SK-N-SH treated with all-trans-retinoic acid at 6 μM for 48 hours (cell line): ENCODE results near the gene MYL6.

Source experiments
- ATAC-seq: fragments of 200-7000 bp; cut with Tn5 transposase; 3 replicates; pipeline ENCODE4 v1.9.1; 2020; ENCODE audit warnings: mild to moderate bottlenecking, moderate library complexity
- ARNTL ChIP-seq: fragments of 450-650 bp; formaldehyde crosslinking; IDR thresholded peaks from 2 replicates; pipeline ENCODE4 v1.5.0; 2020; ENCODE audit warnings: low read depth, mild to moderate bottlenecking, moderate library complexity, borderline replicate concordance
- BACH2 ChIP-seq: fragments of 250-450 bp; sonication (Bioruptor Pico); IDR thresholded peaks from 2 replicates; pipeline ENCODE4 v1.9.0; 2021; ENCODE audit warnings: mild to moderate bottlenecking, borderline replicate concordance
- CSDC2 ChIP-seq: fragments of 250-450 bp; sonication (Bioruptor Pico); IDR thresholded peaks from 2 replicates; pipeline ENCODE4 v1.5.0; 2020; ENCODE audit warnings: mild to moderate bottlenecking, moderate library complexity
- ESRRG ChIP-seq: fragments of 250-450 bp; sonication (Bioruptor Pico); IDR thresholded peaks from 2 replicates; pipeline ENCODE4 v1.6.1; 2021; ENCODE audit warnings: mild to moderate bottlenecking
- ISL1 ChIP-seq: fragments of 250-450 bp; sonication (Bioruptor Pico); IDR thresholded peaks from 2 replicates; pipeline ENCODE4 v2.1.2; 2022; ENCODE audit warnings: mild to moderate bottlenecking, moderate library complexity
- OSR1 ChIP-seq: fragments of 250-450 bp; sonication (Bioruptor Pico); IDR thresholded peaks from 2 replicates; pipeline ENCODE4 v1.8.0; 2022; ENCODE audit warnings: moderate library complexity, mild to moderate bottlenecking, inconsistent platforms
- PATZ1 ChIP-seq: fragments of 250-450 bp; sonication (Bioruptor Pico); IDR thresholded peaks from 2 replicates; pipeline ENCODE4 v1.8.0; 2020; ENCODE audit warnings: mild to moderate bottlenecking, moderate library complexity, borderline replicate concordance
- PPARA ChIP-seq: fragments of 250-450 bp; sonication (Bioruptor Pico); IDR thresholded peaks from 2 replicates; pipeline ENCODE4 v1.5.0; 2020; ENCODE audit warnings: mild to moderate bottlenecking, borderline replicate concordance
- RARB ChIP-seq: fragments of 250-450 bp; sonication (Bioruptor Pico); IDR thresholded peaks from 2 replicates; pipeline ENCODE4 v1.8.0; 2021; ENCODE audit warnings: mild to moderate bottlenecking, moderate library complexity
- SNAI2 ChIP-seq: fragments of 250-450 bp; sonication (Bioruptor Pico); IDR thresholded peaks from 2 replicates; pipeline ENCODE4 v1.5.0; 2020; ENCODE audit warnings: mild to moderate bottlenecking, moderate library complexity
- TCF4 ChIP-seq: fragments of 250-450 bp; sonication (Bioruptor Pico); IDR thresholded peaks from 2 replicates; pipeline ENCODE4 v1.8.0; 2021; ENCODE audit warnings: mild to moderate bottlenecking, moderate library complexity, borderline replicate concordance
- TSHZ2 ChIP-seq: fragments of 250-450 bp; sonication (Bioruptor Pico); IDR thresholded peaks from 2 replicates; pipeline ENCODE4 v1.5.0; 2020; ENCODE audit warnings: mild to moderate bottlenecking, moderate library complexity
- ZC3H10 ChIP-seq: fragments of 250-450 bp; sonication (Bioruptor Pico); IDR thresholded peaks from 2 replicates; pipeline ENCODE4 v1.5.1; 2021; ENCODE audit warnings: mild to moderate bottlenecking, moderate library complexity
- ZFP3 ChIP-seq: fragments of 250-450 bp; sonication (Bioruptor Pico); IDR thresholded peaks from 2 replicates; pipeline ENCODE4 v1.5.0; 2020; ENCODE audit warnings: mild to moderate bottlenecking, moderate library complexity
- ZFP30 ChIP-seq: fragments of 450-650 bp; formaldehyde crosslinking; IDR thresholded peaks from 2 replicates; pipeline ENCODE4 v1.5.0; 2022; ENCODE audit warnings: mild to moderate bottlenecking, moderate library complexity
- ZNF565 ChIP-seq: fragments of 450-650 bp; formaldehyde crosslinking; conservative IDR thresholded peaks from 2 replicates; pipeline ENCODE4 v1.5.0; 2020; ENCODE audit warnings: low read depth, mild to moderate bottlenecking, moderate library complexity
- ZNF70 ChIP-seq: fragments of 450-650 bp; formaldehyde crosslinking; IDR thresholded peaks from 2 replicates; pipeline ENCODE4 v1.5.0; 2020; ENCODE audit warnings: mild to moderate bottlenecking, moderate library complexity
- TF ChIP-seq, protein P1 (sequence below): fragments of 250-450 bp; sonication (Bioruptor Pico); IDR thresholded peaks from 2 replicates; pipeline ENCODE4 v1.8.0; 2021; ENCODE audit warnings: low read depth, mild to moderate bottlenecking, moderate library complexity, borderline replicate concordance
- TF ChIP-seq, protein P2 (sequence below): fragments of 250-450 bp; sonication (Bioruptor Pico); IDR thresholded peaks from 2 replicates; pipeline ENCODE4 v1.5.1; 2020; ENCODE audit warnings: low read depth, mild to moderate bottlenecking, moderate library complexity

MYL6 gene

GRCh38 chr12:56119361-56119796, 38.8 kb upstream of the MYL6 start:
- peak; percentile 49 for ATAC-seq
- no peak for TF ChIP-seq SNAI2 (CRISPR knock-in tag)
- TF ChIP-seq ZNF565 (CRISPR knock-in tag) = no peak
- no peak for TF ChIP-seq OSR1 (CRISPR knock-in tag)
- TF ChIP-seq, protein P1, sequence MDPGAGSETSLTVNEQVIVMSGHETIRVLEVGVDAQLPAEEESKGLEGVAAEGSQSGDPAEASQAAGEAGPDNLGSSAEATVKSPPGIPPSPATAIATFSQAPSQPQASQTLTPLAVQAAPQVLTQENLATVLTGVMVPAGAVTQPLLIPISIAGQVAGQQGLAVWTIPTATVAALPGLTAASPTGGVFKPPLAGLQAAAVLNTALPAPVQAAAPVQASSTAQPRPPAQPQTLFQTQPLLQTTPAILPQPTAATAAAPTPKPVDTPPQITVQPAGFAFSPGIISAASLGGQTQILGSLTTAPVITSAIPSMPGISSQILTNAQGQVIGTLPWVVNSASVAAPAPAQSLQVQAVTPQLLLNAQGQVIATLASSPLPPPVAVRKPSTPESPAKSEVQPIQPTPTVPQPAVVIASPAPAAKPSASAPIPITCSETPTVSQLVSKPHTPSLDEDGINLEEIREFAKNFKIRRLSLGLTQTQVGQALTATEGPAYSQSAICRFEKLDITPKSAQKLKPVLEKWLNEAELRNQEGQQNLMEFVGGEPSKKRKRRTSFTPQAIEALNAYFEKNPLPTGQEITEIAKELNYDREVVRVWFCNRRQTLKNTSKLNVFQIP = no peak
- TF ChIP-seq, protein P2, sequence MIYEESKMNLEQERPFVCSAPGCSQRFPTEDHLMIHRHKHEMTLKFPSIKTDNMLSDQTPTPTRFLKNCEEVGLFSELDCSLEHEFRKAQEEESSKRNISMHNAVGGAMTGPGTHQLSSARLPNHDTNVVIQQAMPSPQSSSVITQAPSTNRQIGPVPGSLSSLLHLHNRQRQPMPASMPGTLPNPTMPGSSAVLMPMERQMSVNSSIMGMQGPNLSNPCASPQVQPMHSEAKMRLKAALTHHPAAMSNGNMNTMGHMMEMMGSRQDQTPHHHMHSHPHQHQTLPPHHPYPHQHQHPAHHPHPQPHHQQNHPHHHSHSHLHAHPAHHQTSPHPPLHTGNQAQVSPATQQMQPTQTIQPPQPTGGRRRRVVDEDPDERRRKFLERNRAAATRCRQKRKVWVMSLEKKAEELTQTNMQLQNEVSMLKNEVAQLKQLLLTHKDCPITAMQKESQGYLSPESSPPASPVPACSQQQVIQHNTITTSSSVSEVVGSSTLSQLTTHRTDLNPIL = no peak
- TF ChIP-seq TSHZ2 (CRISPR knock-in tag) = no peak
- TF ChIP-seq ZFP3 (CRISPR knock-in tag) = no peak
- TF ChIP-seq ZC3H10 (CRISPR knock-in tag) = no peak
- no peak for TF ChIP-seq PPARA (CRISPR knock-in tag)
- TF ChIP-seq ESRRG (CRISPR knock-in tag) = no peak
- no peak for TF ChIP-seq ISL1 (CRISPR knock-in tag)
- TF ChIP-seq ZFP30 (CRISPR knock-in tag) = no peak
- no peak for TF ChIP-seq RARB (CRISPR knock-in tag)

GRCh38 chr12:56120158-56120846, 37.9 kb upstream of the MYL6 start:
- ATAC-seq = no peak
- TF ChIP-seq ARNTL (CRISPR knock-in tag) (no peak), ZNF70 (CRISPR knock-in tag) (no peak), RARB (CRISPR knock-in tag) (no peak), ZFP30 (CRISPR knock-in tag) (no peak), SNAI2 (CRISPR knock-in tag) (no peak), CSDC2 (CRISPR knock-in tag) (no peak), TCF4 (no peak), TSHZ2 (CRISPR knock-in tag) (no peak), ZNF565 (CRISPR knock-in tag) (no peak), ZC3H10 (CRISPR knock-in tag) (no peak), BACH2 (no peak), PPARA (CRISPR knock-in tag) (no peak), OSR1 (CRISPR knock-in tag) (no peak), ESRRG (CRISPR knock-in tag) (no peak), PATZ1 (no peak)
- TF ChIP-seq, protein P2 = no peak
- TF ChIP-seq, protein P1 = no peak
